IPS-15b (cell line): ENCODE data around the gene RAD51B.

Experiments used
- H3K27me3 ChIP-seq: one replicate; pipeline ENCODE4 v1.6.1; 2013; ENCODE audit warnings: low read length; ENCODE audit not compliant: control insufficient read depth, insufficient read depth
- H3K36me3 ChIP-seq: one replicate; pipeline ENCODE4 v1.6.1; 2013; ENCODE audit warnings: low read length; ENCODE audit not compliant: control insufficient read depth, insufficient read depth
- H3K4me1 ChIP-seq: one replicate; pipeline ENCODE4 v1.6.1; 2013; ENCODE audit warnings: mild to moderate bottlenecking, low read length; ENCODE audit not compliant: control insufficient read depth, insufficient read depth
- H3K4me3 ChIP-seq: one replicate; pipeline ENCODE4 v1.5.1; 2013; ENCODE audit warnings: low read depth, low read length
- H3K9ac ChIP-seq: one replicate; pipeline ENCODE4 v1.6.1; 2013; ENCODE audit warnings: low read depth, mild to moderate bottlenecking, low read length
- H3K9me3 ChIP-seq: one replicate; pipeline ENCODE4 v1.6.1; 2013; ENCODE audit warnings: mild to moderate bottlenecking, low read length; ENCODE audit not compliant: control insufficient read depth, insufficient read depth

Gene RAD51B

DNA sequence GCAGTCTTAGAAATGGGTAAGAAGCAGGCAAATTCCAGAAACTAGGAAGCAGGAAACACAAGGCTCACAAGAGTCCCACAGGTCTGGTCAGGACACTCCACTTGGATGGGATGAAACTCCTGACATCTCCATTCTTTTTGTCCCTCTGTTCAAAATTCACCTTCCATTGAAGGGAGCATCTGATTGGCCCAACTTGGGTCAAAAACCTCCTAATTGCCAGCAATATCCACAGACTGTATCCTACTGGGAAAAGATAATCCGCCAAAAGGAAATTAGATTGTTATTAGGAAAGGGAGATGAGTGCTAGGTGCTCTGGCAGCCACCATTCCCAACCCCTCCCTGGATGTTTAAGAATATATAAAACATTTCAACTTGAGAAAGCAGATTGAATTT is 716.4 kb downstream of the RAD51B start:
- no peaks in the 10 kb centered on the region for H3K9me3 ChIP-seq
- no peak overlapping the region for H3K9ac ChIP-seq
- H3K36me3 ChIP-seq, result no peaks in the 10 kb centered on the region
- H3K4me1 ChIP-seq, result no peaks in the 10 kb centered on the region
- H3K4me3 ChIP-seq, result no peak overlapping the region
- no peaks in the 10 kb centered on the region for H3K27me3 ChIP-seq

DNA sequence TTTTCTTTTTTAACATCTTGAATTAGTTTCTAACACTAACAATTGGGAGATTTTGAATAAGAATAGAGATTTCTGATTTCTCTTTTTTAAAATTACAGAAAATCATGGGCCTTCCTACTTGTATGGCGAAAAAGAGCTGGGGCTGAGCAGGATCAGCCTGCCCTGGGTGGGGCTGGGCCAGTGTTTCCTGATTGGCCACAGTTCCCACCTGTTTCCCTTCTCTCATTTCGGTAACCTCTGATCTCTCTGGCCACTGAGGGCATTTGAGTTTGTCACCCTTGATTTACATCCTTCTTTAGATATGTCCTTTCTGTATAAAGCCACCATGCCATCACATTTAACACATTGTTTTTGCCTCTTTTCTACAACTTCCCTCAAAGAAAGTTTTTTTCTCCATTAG is 719.1 kb downstream of the RAD51B start:
- no peaks in the 10 kb centered on the region for H3K4me1 ChIP-seq
- H3K4me3 ChIP-seq, result no peak overlapping the region
- H3K36me3 ChIP-seq, result no peaks in the 10 kb centered on the region
- no peak overlapping the region for H3K9ac ChIP-seq
- no peaks in the 10 kb centered on the region for H3K27me3 ChIP-seq
- no peaks in the 10 kb centered on the region for H3K9me3 ChIP-seq

GRCh38 chr14:68539241-68539737 is 719.7 kb downstream of the RAD51B start:
- H3K9me3 ChIP-seq, result no peaks in the 10 kb centered on the region
- H3K9ac ChIP-seq, result no peak overlapping the region
- H3K27me3 ChIP-seq, result no peaks in the 10 kb centered on the region
- no peaks in the 10 kb centered on the region for H3K4me1 ChIP-seq
- no peak overlapping the region for H3K4me3 ChIP-seq
- no peaks in the 10 kb centered on the region for H3K36me3 ChIP-seq

GRCh38 chr14:68539789-68540188 is 720.2 kb downstream of the RAD51B start:
- Histone ChIP-seq H3K9ac (no peak overlapping the region), H3K36me3 (no peaks in the 10 kb centered on the region), H3K4me1 (no peaks in the 10 kb centered on the region), H3K27me3 (no peaks in the 10 kb centered on the region), H3K4me3 (no peak overlapping the region), H3K9me3 (no peaks in the 10 kb centered on the region)

DNA sequence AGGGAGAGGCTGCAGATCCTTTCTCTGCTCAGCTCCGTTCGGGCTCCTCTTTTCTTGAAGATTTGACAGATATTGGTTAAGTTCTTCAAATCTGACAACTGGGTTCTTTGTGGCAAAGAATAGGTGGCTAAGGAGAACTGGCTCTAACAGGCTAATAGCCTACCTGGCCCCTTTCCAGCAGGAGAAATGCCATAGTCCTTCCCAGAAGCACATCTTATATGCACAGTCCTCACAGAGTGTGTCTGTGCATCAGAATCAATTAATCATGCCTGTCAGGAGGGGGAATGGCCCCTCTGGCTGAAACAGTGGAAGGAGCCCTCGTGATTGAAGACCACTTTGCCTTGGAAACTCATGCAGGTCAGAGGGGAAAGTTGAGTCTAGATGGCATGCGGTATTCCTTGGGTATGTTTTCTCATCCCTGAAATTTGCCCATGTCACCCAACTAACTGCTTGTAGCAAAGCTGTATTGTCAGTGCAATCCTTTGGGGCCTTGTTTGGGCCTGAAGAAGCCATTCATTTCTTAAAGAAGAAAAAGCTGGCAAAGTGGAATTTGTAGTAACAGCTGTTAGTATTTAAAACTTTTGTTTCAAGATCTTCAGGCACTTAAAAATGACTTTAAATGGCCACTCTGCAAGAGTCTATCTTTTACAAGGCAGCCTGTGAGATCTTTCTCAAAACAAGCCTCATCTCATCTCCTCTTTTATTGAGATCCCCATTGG is 721.8 kb downstream of the RAD51B start:
- H3K36me3 ChIP-seq, result no peaks in the 10 kb centered on the region
- H3K27me3 ChIP-seq, result no peaks in the 10 kb centered on the region
- H3K4me3 ChIP-seq, result no peak overlapping the region
- no peaks in the 10 kb centered on the region for H3K4me1 ChIP-seq
- H3K9ac ChIP-seq, result no peak overlapping the region
- no peaks in the 10 kb centered on the region for H3K9me3 ChIP-seq

- Histone ChIP-seq H3K4me1 (no peaks in the 10 kb centered on the region), H3K4me3 (no peak overlapping the region), H3K9ac (no peak overlapping the region), H3K36me3 (no peaks in the 10 kb centered on the region), H3K27me3 (peaks cover 3% of the 10 kb centered on the region), H3K9me3 (no peaks in the 10 kb centered on the region)
These were observed 722.8 kb downstream of the RAD51B start for GRCh38 chr14:68542346-68542745.

DNA sequence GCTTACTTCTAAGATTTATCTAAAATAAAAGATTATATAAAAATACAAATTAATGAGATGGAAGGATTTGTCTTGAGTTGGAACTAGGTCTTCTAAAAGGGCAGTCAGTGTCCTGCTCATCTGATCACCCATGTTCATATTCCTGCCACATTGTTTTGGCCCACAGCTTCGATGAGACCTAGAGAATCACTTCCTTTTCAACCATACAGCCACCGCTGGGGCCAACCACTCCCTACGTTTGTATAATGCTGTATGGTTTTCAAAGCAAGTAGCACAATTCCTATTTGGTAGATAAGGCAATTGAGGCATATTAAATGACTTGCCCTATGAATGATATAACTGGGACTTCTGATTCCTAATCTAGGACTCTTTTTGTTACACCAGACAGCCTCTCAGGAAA is 723.9 kb downstream of the RAD51B start:
- H3K27me3 ChIP-seq, result peaks cover 3% of the 10 kb centered on the region
- H3K4me3 ChIP-seq, result no peak overlapping the region
- H3K36me3 ChIP-seq, result no peaks in the 10 kb centered on the region
- no peaks in the 10 kb centered on the region for H3K9me3 ChIP-seq
- H3K9ac ChIP-seq, result no peak overlapping the region
- H3K4me1 ChIP-seq, result peaks cover 2% of the 10 kb centered on the region

DNA sequence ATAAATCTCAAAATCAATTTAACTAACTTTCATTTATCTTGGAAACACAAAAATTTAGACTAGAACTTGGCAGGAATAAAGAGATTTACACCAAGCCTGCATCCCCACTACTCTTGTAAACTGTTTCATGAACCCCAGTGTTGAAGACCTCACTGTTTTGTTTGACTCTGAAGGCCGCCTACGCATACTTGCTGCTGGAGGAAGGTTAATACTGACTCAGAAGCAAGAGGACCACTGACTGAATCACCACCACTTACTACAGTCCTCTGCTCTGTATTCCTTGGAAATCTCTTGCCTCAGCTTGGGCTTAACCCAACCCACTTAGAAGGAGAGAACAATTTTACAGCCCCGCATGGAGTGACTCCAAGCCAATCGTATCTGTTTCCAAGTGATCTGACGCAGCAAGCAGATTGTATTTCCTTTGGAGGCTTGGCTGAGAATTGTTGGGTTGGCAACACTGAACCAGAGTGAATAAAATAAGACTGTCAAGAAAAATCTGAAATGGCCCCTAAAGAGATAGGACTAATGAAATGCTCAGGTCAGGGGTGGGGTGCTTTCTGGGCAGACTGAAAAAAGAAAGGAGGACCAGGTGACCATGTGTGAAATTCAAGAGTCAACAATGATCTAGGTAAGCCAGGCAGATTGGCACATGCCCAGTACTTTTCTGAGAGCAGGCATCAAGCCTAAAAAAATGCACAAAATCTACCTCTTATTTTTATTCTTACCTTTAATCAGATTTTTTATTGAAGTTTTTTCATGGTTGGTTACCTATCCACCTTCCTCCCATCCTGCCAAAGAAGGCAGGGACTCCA is 724.7 kb downstream of the RAD51B start:
- H3K4me3 ChIP-seq, result no peak overlapping the region
- H3K9ac ChIP-seq, result no peak overlapping the region
- H3K4me1 ChIP-seq, result peaks cover 8% of the 10 kb centered on the region
- no peaks in the 10 kb centered on the region for H3K36me3 ChIP-seq
- peaks cover 3% of the 10 kb centered on the region for H3K27me3 ChIP-seq
- no peaks in the 10 kb centered on the region for H3K9me3 ChIP-seq

DNA sequence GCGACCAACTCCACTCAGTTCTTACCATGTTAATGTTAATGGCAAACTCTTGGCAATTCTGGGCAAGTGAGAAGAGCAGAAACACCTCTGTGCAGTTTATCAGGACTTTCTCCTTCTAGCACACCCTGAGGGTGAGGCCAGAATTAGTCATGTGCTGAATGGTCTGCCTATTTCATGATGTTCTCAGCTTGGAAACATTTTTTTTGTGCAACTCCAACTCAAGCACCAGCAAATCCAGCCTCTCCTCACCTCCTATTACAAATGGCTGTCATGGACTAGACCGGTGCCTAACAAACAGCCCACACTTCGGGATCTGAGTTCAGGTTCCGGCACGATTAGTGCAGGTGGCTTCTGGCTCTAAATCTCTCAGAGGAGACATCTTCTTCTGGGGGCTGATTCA is 727.3 kb downstream of the RAD51B start:
- H3K36me3 ChIP-seq, result no peaks in the 10 kb centered on the region
- H3K9me3 ChIP-seq, result no peaks in the 10 kb centered on the region
- no peak overlapping the region for H3K4me3 ChIP-seq
- H3K27me3 ChIP-seq, result peaks cover 3% of the 10 kb centered on the region
- no peak overlapping the region for H3K9ac ChIP-seq
- H3K4me1 ChIP-seq, result peaks cover 17% of the 10 kb centered on the region

GRCh38 chr14:68547305-68548193 is 728.0 kb downstream of the RAD51B start:
- Histone ChIP-seq H3K9me3 (no peaks in the 10 kb centered on the region), H3K27me3 (peaks cover 3% of the 10 kb centered on the region), H3K4me1 (peaks cover 17% of the 10 kb centered on the region), H3K36me3 (no peaks in the 10 kb centered on the region), H3K4me3 (no peak overlapping the region), H3K9ac (no peak overlapping the region)

GRCh38 chr14:68548194-68549076 is 728.9 kb downstream of the RAD51B start:
- no peaks in the 10 kb centered on the region for H3K9me3 ChIP-seq
- peaks cover 17% of the 10 kb centered on the region for H3K4me1 ChIP-seq
- H3K27me3 ChIP-seq, result peaks cover 3% of the 10 kb centered on the region
- peak overlapping the region; percentile 6 for H3K4me3 ChIP-seq
- H3K36me3 ChIP-seq, result no peaks in the 10 kb centered on the region
- H3K9ac ChIP-seq, result no peak overlapping the region
